ENCODE data around the gene GRM3. TPM values are rescaled to one million over a fixed set of nuclear protein-coding genes. Genes with fewer than 3 reads are reported as not detected.

Gene GRM3
- total and polyA plus RNA-seq, 2 of the 4 experiments (the other 2 are of a cell fraction) = not detected

GRCh38 chr7:86814661-86815379 is 171.1 kb downstream of the GRM3 start:
- no peak for DNase-seq
- no CpG with 5 or more reads among the region's 5 CpGs for WGBS, 2 experiments (ENCODE audit: extremely low coverage in 2 of 2, insufficient read length in 1 of 2)

More at GRCh38 chr7:86814661-86815379, 171.1 kb downstream of the GRM3 start:
- no peak overlapping the region for H3K4ac ChIP-seq (ENCODE audit: low read depth, low read length)
- H3K23ac ChIP-seq (ENCODE audit: low read depth, low read length) = no peak overlapping the region
- H3K9ac ChIP-seq (ENCODE audit: low read depth, low read length) = no peak overlapping the region
- no peaks in the 10 kb centered on the region for H3K9me3 ChIP-seq (ENCODE audit: control insufficient read depth, insufficient read depth, low read length)
- TF ChIP-seq MAFK (IDR thresholded peaks at IDR 0.05; ENCODE audit: low read depth, low read length) (no peak), FOS (IDR thresholded peaks at IDR 0.05; ENCODE audit: low read depth, low read length) (no peak), RAD21 (IDR thresholded peaks at IDR 0.05; ENCODE audit: low read length) (no peak), CTCF (conservative IDR thresholded peaks at IDR 0.05; ENCODE audit: low read depth, low read length) (0 out of 2 replicates have a peak, but pooled peaks have one; percentile 25)
- dilution Hi-C loops (cut with HindIII; ENCODE audit: low sequenced_read_pairs, unreplicated experiment) (no loop called here), in situ Hi-C loops (cut with MboI; ENCODE audit: low sequenced_read_pairs) (no loop called here), intact Hi-C loops (cut with micrococcal nuclease) (no loop called here)
- no peak overlapping the region for H4K8ac ChIP-seq (ENCODE audit: low read depth in 2 of 2, low read length in 2 of 2)
- no peaks in the 10 kb centered on the region for H3K4me1 ChIP-seq (ENCODE audit: control insufficient read depth, insufficient read depth, low read length)
- H2AFZ ChIP-seq (replicated peaks; ENCODE audit: low read length, poor library complexity) = no peak overlapping the region
- H4K20me1 ChIP-seq (ENCODE audit: insufficient read depth, low read length) = no peaks in the 10 kb centered on the region
- no peak overlapping the region for H2BK120ac ChIP-seq (ENCODE audit: low read depth, low read length)
- H2BK15ac ChIP-seq (ENCODE audit: low read depth, low read length) = no peak overlapping the region
- BruUV-seq (replicated peaks) = no TSS peak
- no peak overlapping the region for H3K14ac ChIP-seq (replicated peaks; ENCODE audit: low read depth, low read length)
- CTCF ChIA-PET = interaction anchor here (0.5 kb wide), 1 partner anchor 289 kb away, joined by 4 read pairs; no protein-coding TSS in a partner anchor
- no peak overlapping the region for H3K27ac ChIP-seq (ENCODE audit: insufficient read depth, low read length)
- H3K18ac ChIP-seq (ENCODE audit: low read depth, low read length) = no peak overlapping the region
- ATAC-seq (ENCODE audit: low read depth) = no peak
- H3K56ac ChIP-seq (ENCODE audit: extremely low read depth, insufficient read depth, low read length) = no peak overlapping the region
- H3K79me1 ChIP-seq (ENCODE audit: low read depth in 1 of 2, low read length in 2 of 2) = no peaks in the 10 kb centered on the region
- no peak overlapping the region for H2AK9ac ChIP-seq (replicated peaks; ENCODE audit: low read depth, low read length, poor library complexity)
- POLR2A ChIA-PET (ENCODE audit: unreplicated experiment) = no interaction called here
- H3K4me2 ChIP-seq (ENCODE audit: low read depth, low read length) = no peak overlapping the region
- no peaks in the 10 kb centered on the region for H3K36me3 ChIP-seq (ENCODE audit: control insufficient read depth, insufficient read depth, low read length)
- H2BK5ac ChIP-seq (ENCODE audit: low read depth, low read length, poor library complexity, severe bottlenecking) = no peak overlapping the region
- H3K27me3 ChIP-seq (ENCODE audit: control insufficient read depth, insufficient read depth, low read length) = no peaks in the 10 kb centered on the region
- H2BK20ac ChIP-seq (ENCODE audit: low read depth, low read length) = no peak overlapping the region
- H4K91ac ChIP-seq (ENCODE audit: insufficient read depth, low read depth, low read length) = no peak overlapping the region
- H4K5ac ChIP-seq (ENCODE audit: low read depth, low read length) = no peak overlapping the region
- no peak overlapping the region for H2AK5ac ChIP-seq (ENCODE audit: low read depth, low read length)
- H3K4me3 ChIP-seq (ENCODE audit: insufficient read depth, low read depth, low read length) = no peak overlapping the region
- no peaks in the 10 kb centered on the region for H3K9me1 ChIP-seq (ENCODE audit: insufficient read depth, low read length)
